Thoracic aorta (tissue), 2 donors: ENCODE measurements around the gene DPYD. TPM values are rescaled to one million over a fixed set of nuclear protein-coding genes. Genes with fewer than 3 reads are reported as not detected.
A peak's percentile ranks its signal among the peaks of the same experiment; 100 is the strongest.

ENCODE experiments used
- ATAC-seq: fragments of 150-250 bp; one replicate; pipeline ENCODE4 v1.8.0; 2017; ENCODE audit warnings: low read depth; ENCODE audit not compliant: insufficient number of reproducible peaks, low FRiP score
- DNase-seq: peaks from one replicate; pipeline ENCODE4 v3.0.0-alpha.2; 2020; ENCODE audit warnings: low spot score
- H3K27ac ChIP-seq, 2 donors: fragments of 200-600 bp; sonication (generic); 1 replicate in 1 of 2; 2 replicates in 1 of 2; pipeline ENCODE4 v1.5.1; 2016; ENCODE audit warnings: mild to moderate bottlenecking in 2 of 2, moderate library complexity in 2 of 2
- H3K27me3 ChIP-seq: fragments of 200-600 bp; sonication (generic); replicated peaks from 2 replicates; pipeline ENCODE4 v1.6.0; 2016; ENCODE audit warnings: mild to moderate bottlenecking; ENCODE audit not compliant: insufficient read depth
- H3K36me3 ChIP-seq: fragments of 200-600 bp; sonication (generic); one replicate; pipeline ENCODE4 v1.5.1; 2016
- H3K4me1 ChIP-seq, 2 donors: fragments of 200-600 bp; sonication (generic); 1 replicate in 1 of 2; 2 replicates in 1 of 2; pipeline versions ENCODE4 v1.5.1 to v1.6.0; 2016; ENCODE audit warnings: low read depth in 2 of 2, mild to moderate bottlenecking in 1 of 2; ENCODE audit not compliant: control insufficient read depth in 1 of 2
- H3K4me3 ChIP-seq: fragments of 200-600 bp; sonication (generic); 2 replicates; pipeline ENCODE4 v1.5.1; 2016; ENCODE audit warnings: mild to moderate bottlenecking
- H3K9me3 ChIP-seq: fragments of 200-600 bp; sonication (generic); 2 replicates; pipeline ENCODE4 v1.5.1; 2016
- total RNA-seq, 2 donors: library from RNA; depleted of rRNA; stranded (reverse); fragments of >200 nt; gene quantifications; one replicate each; pipeline versions ENCODE4 v1.1.0 to v1.2.3, GENCODE V29; 2016
- TF ChIP-seq, protein P1 (sequence below): fragments of 200-600 bp; sonication (generic); IDR thresholded peaks from one replicate; pipeline ENCODE4 v1.5.1; 2019; ENCODE audit warnings: antibody characterized with exemption

The DPYD gene
- total RNA-seq, 2 donors from 2014 or later: 29.1 to 44.2 TPM

DNA sequence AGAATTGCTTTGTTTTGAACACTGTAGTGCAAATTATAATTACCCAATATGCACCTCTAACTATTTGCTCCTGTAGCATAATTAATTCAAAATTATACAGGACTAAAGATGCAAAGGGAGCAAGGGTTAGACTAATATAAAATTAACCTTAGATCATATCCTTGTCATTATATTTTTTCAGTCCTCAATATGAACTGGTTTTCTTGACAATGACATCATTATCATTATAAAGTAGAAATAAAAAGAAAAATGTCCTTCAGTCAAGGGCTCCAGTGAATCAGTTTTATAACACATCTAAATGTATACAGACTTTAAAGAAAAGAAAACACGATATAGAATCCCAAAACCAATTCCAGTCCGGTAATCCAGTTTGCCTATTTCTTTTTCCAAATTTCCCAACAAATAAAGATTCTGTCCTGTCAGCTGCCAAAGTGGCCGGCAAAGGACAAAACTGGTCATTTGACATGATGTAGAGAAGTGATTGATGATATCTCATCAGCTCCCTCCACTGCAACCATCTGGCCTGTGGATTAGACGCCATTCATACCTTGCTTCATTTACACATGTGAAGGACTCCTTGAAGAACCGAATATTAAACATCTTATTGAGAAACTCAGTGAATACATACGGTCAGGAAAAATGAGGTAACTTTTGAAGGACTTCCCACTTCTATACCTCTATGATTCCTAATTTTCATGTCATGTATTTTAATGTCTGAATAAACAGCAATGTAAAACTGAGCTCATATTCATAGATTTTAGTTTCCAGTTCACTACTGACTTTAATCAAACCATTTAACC, 15.5 kb downstream of the DPYD start:
- Histone ChIP-seq H3K4me1 (peaks cover 18 to 19% of the 10 kb centered on the region in 2 donors), H3K27ac (no peak overlapping the region), H3K27me3 (no peaks in the 10 kb centered on the region), H3K36me3 (no peaks in the 10 kb centered on the region), H3K9me3 (no peaks in the 10 kb centered on the region), H3K4me3 (no peak overlapping the region)
- ATAC-seq (no peak), DNase-seq (no peak)
- TF ChIP-seq, protein P1, sequence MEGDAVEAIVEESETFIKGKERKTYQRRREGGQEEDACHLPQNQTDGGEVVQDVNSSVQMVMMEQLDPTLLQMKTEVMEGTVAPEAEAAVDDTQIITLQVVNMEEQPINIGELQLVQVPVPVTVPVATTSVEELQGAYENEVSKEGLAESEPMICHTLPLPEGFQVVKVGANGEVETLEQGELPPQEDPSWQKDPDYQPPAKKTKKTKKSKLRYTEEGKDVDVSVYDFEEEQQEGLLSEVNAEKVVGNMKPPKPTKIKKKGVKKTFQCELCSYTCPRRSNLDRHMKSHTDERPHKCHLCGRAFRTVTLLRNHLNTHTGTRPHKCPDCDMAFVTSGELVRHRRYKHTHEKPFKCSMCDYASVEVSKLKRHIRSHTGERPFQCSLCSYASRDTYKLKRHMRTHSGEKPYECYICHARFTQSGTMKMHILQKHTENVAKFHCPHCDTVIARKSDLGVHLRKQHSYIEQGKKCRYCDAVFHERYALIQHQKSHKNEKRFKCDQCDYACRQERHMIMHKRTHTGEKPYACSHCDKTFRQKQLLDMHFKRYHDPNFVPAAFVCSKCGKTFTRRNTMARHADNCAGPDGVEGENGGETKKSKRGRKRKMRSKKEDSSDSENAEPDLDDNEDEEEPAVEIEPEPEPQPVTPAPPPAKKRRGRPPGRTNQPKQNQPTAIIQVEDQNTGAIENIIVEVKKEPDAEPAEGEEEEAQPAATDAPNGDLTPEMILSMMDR: no peak

- H3K27ac ChIP-seq: no peak overlapping the region
- H3K9me3 ChIP-seq: no peaks in the 10 kb centered on the region
- peaks cover 16 to 18% of the 10 kb centered on the region in 2 donors for H3K4me1 ChIP-seq
- ATAC-seq (no peak), DNase-seq (no peak)
- no peak overlapping the region for H3K4me3 ChIP-seq
- no peaks in the 10 kb centered on the region for H3K27me3 ChIP-seq
- H3K36me3 ChIP-seq: no peaks in the 10 kb centered on the region
- TF ChIP-seq, protein P1: no peak
These were observed 16.3 kb downstream of the DPYD start for GRCh38 chr1:97904534-97904933.

DNA sequence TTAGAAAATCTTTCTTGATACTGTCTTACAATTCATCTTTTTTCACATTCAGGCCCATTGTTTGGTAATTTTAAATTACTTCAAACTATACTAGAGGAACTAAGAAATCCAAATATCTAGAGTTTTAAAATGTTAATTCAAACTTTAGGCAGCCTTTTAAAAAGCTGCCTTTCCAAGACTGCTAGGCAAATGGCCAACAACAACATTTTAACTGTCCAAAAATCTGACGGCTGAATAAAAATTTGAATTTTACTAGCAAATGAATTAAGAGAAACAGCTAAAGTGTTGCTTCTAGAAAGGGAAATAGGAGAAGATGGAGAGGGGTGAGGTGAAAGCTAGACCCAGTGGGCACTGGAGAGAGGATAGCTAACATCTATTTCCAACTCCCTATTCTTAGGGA, 17.2 kb downstream of the DPYD start:
- Histone ChIP-seq H3K4me1 (peaks cover 16 to 18% of the 10 kb centered on the region in 2 donors), H3K27me3 (no peaks in the 10 kb centered on the region), H3K36me3 (no peaks in the 10 kb centered on the region), H3K4me3 (peak overlapping the region; percentile 21), H3K27ac (peak overlapping the region in 1 of 2 donors; percentile 37), H3K9me3 (no peaks in the 10 kb centered on the region)
- DNase-seq: no peak
- ATAC-seq: no peak
- TF ChIP-seq, protein P1: no peak

DNA sequence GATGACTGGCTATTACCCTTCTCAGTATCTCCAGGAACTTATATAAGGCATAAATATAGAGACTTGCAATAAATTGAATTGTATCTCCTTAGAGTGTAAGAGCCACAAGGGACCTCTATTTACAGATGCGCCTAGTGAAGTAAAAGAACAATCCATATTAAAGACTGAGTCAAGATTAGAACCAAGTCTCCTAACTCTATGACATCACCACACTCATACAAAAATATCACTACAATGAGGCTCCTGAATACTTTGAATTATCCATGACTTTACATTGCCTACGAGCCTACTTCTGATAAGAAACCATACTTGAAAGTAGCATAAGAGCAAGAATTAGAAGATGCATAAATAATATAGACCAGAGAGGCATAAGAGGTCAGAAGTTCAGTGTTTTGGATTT, 18.8 kb downstream of the DPYD start:
- H3K27ac ChIP-seq: no peak overlapping the region
- H3K36me3 ChIP-seq: no peaks in the 10 kb centered on the region
- no peak for DNase-seq
- no peaks in the 10 kb centered on the region for H3K9me3 ChIP-seq
- TF ChIP-seq, protein P1: no peak
- H3K4me1 ChIP-seq: peaks cover 16 to 18% of the 10 kb centered on the region in 2 donors
- H3K4me3 ChIP-seq: no peak overlapping the region
- ATAC-seq: no peak
- no peaks in the 10 kb centered on the region for H3K27me3 ChIP-seq

GRCh38 chr1:97901017-97901658, 19.7 kb downstream of the DPYD start:
- TF ChIP-seq, protein P1: no peak
- H3K4me3 ChIP-seq: peak overlapping the region; percentile 56
- H3K4me1 ChIP-seq: peaks cover 16 to 18% of the 10 kb centered on the region in 2 donors
- no peaks in the 10 kb centered on the region for H3K27me3 ChIP-seq
- no peak for DNase-seq
- H3K36me3 ChIP-seq: no peaks in the 10 kb centered on the region
- no peaks in the 10 kb centered on the region for H3K9me3 ChIP-seq
- ATAC-seq: no peak
- peak overlapping the region in 1 of 2 donors; percentile 13 for H3K27ac ChIP-seq
